ENCODE measurements around the gene TMEM169.
"Not testable (repeated sequence)": the region's sequence is repeated elsewhere in the genome, so short reads cannot be mapped to it uniquely, and the experiment has no call there.

Gene TMEM169

DNA sequence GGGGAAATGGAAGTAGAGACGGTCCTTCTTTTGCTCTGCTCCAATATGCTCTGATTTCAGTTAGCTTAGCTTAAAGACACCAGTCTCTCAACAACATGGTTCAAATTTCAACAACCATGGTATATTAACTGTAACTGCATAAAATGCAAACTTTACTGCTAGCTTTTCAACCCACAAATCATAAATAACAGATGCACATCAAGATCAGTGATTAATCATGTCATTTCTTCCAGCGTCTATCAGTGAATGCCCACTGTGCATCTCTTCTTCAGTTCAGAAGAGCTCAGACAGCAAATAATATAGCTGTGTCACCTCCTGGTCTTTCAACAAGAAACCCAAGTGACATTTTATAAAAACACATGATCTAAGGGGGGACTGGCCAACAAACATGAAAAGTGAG, 12.7 kb upstream of the TMEM169 start:
- no peak for DNase-seq (ENCODE audit: low read depth, low spot score)
- H3K4me3 ChIP-seq (ENCODE audit: low read length), result no peak overlapping the region

GRCh38 chr2:216070195-216070594, 11.5 kb upstream of the TMEM169 start:
- DNase-seq (ENCODE audit: low read depth, low spot score), result no peak
- no peak overlapping the region for H3K4me3 ChIP-seq (ENCODE audit: low read length)

- DNase-seq (ENCODE audit: low read depth, low spot score), result no peak
- no peak overlapping the region for H3K4me3 ChIP-seq (ENCODE audit: low read length)
Observed at GRCh38 chr2:216071111-216071851, 10.4 kb upstream of the TMEM169 start.

GRCh38 chr2:216072473-216072872, 9.2 kb upstream of the TMEM169 start:
- DNase-seq (ENCODE audit: low read depth, low spot score), result no peak
- no peak overlapping the region for H3K4me3 ChIP-seq (ENCODE audit: low read length)

GRCh38 chr2:216073773-216074172, 7.9 kb upstream of the TMEM169 start:
- no peak for DNase-seq (ENCODE audit: low read depth, low spot score)
- H3K4me3 ChIP-seq (ENCODE audit: low read length), result no peak overlapping the region

GRCh38 chr2:216074380-216074779, 7.3 kb upstream of the TMEM169 start:
- DNase-seq (ENCODE audit: low read depth, low spot score), result no peak
- no peak overlapping the region for H3K4me3 ChIP-seq (ENCODE audit: low read length)

DNA sequence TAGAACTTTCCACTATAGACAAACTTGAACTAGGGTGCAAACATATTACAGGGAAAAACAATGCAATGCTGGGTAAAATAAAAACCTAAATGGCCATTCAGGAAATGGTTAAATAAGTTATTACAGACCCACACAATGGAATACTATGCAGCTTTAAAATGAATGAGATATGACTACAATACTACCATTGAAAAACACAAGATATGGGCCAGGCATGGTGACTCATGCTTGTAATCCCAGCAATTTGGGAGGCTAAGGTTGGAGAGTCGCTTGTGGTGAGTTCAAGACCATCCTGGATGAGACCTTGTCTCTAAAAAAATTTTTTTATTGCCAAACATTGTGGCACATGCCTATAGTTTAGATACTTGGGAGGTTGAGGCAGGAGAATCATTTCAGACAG, 6.9 kb upstream of the TMEM169 start:
- DNase-seq (ENCODE audit: low read depth, low spot score), result no peak
- H3K4me3 ChIP-seq (ENCODE audit: low read length), result no peak overlapping the region

DNA sequence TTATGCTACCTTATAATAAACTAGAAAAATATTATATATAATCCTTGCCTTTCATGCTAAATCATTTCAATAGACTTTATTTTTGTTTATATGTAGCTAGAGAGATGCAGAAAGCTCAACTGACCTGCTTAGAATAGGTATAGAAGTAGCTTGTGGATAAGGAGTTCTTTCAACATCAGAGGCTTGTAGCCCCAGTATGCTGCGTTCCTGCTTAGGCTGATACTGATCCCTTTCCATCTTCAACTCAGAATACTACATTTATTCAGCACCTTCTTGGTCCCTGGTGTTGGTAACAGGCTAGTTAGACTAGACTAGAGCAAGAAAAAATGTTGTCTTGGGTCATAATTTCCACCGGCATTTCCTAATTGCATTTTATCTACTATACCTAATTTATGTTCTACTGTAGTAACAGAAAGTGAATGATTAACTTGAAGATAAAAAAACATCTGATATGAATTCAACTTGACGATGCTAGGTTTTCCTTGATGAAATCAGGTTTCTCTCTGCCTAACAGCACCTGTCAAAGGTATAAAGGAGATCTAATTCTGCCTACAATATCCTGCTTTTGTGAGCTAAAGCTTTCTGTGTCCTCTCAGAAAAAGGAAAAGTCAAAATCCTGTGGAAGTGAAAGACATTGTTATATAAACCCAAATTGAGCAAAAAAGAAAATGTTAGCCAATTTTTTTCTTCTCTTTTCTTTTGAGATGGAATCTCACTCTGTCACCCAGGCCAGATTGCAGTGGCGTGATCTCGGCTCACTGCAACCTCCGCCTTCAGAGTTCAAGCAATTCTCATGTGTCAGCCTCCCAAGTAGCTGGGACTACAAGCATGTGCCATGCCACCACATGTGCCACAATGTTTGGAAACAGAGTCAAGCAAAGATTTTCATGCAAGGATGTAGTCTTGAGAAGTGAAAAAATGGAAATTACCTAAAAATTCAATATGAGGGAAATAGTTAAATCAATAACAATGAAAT, 5.9 kb upstream of the TMEM169 start:
- DNase-seq (ENCODE audit: low read depth, low spot score), result no peak
- no peak overlapping the region for H3K4me3 ChIP-seq (ENCODE audit: low read length)

DNA sequence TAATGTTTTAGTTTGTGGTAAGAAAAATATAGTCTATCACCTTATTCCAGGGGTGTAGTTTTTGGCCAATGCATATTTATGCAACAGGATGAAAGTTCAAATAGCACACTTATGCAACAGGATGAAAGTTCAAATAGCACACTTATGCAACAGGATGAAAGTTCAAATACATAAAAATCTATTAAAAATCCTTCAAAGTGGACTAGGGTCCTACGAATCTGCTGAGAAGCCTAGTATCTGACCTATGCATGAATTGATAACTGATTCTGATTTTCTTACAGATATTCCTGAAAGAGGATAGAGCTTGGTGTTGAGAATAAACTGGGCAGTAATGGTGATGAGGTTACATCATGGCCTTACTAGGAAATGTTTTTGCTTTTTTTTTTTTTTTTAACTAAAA, 2.9 kb upstream of the TMEM169 start:
- H3K4me3 ChIP-seq (ENCODE audit: low read length), result no peak overlapping the region
- DNase-seq (ENCODE audit: low read depth, low spot score), result no peak

DNA sequence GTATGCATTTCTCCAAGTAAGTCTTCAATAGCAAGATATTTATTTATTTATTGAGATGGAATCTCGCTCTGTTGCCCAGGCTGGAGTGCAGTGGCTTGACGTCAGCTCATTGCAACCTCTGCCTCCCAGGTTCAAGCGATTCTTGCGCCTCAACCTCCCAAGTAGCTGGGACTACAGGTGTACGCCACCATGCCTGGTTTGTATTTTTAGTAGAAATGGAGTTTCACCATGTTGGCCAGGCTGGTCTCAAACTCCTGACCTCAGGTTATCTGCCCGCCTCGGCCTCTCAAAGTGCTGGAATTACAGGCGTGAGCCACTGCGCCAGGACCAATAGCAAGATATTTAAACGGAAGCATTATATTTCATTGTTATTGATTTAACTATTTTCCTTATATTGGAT, 1.7 kb upstream of the TMEM169 start:
- not testable (repeated sequence) for DNase-seq (ENCODE audit: low read depth, low spot score); H3K4me3 ChIP-seq (ENCODE audit: low read length)

DNA sequence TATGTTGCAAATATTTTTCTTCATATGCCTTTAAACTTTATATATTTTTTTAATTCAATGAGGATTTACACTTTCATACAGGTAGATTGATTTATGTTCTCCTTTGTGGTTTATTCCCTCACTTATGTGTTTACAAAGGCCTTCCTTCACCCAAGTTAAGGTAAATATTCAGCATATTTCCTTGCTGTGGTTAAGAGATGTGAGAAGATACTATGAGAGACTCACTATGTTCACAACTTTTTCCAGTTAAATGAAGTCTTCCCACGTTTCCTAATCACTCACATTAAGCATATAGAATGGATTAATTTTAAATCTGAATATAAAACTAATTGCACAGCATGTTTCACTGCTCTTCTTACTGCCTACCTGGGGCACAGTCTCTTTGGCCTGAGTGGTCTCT, 707 bp upstream of the TMEM169 start:
- peak overlapping the region; percentile 63 for H3K4me3 ChIP-seq (ENCODE audit: low read length)
- no peak for DNase-seq (ENCODE audit: low read depth, low spot score)

- no peak for DNase-seq (ENCODE audit: low read depth, low spot score)
Observed at GRCh38 chr2:216082117-216082711, 495 bp downstream of the TMEM169 start.

DNA sequence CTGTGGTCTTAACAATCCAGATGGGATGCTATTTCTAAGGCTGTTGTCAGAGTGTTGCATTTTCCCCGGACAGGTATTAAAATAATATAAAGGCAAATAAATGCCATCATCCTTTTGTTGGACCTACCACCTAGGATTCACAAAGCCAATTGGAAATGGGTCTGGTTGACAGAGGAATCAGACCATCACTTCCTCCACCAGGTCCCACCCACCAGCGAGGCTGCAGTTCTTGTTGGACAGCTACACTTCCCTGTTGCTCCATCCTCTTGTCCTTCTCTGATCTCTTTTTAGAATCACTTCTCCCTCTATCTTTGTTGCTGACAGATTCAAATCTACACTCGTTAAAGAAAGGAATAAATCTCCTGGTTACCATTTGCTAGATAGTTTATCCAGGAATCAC, 1.1 kb downstream of the TMEM169 start:
- DNase-seq (ENCODE audit: low read depth, low spot score), result no peak
- no peak overlapping the region for H3K4me3 ChIP-seq (ENCODE audit: low read length)

More at GRCh38 chr2:216082117-216082711, 495 bp downstream of the TMEM169 start:
- peak overlapping the region; percentile 63 for H3K4me3 ChIP-seq (ENCODE audit: low read length)

- peak; percentile 47 for DNase-seq (ENCODE audit: low read depth, low spot score)
- no peak overlapping the region for H3K4me3 ChIP-seq (ENCODE audit: low read length)
Observed at GRCh38 chr2:216083464-216084281, 2.0 kb downstream of the TMEM169 start.

DNA sequence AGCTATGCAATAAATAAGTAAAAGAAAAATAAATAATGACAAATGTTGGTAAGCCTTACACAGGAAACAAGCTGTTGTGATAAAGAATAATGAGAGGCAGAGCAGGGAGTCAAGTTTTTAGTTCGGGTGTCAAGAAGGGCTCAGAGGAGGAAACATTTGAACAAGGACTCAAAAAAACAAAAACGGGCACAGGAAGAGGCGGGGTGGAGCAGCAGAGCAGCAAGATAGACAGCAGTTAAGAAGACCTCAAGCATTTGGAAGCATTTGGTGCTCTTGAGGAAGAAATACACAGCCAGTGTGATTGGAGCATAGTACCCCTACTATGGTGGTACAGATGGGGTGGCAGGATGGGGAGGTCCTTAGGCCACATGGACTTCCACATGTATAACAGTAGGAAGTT, 2.8 kb downstream of the TMEM169 start:
- H3K4me3 ChIP-seq (ENCODE audit: low read length), result no peak overlapping the region; the same call in 1 of the 2 replicates
- peak; percentile 67 for DNase-seq (ENCODE audit: low read depth, low spot score)

DNA sequence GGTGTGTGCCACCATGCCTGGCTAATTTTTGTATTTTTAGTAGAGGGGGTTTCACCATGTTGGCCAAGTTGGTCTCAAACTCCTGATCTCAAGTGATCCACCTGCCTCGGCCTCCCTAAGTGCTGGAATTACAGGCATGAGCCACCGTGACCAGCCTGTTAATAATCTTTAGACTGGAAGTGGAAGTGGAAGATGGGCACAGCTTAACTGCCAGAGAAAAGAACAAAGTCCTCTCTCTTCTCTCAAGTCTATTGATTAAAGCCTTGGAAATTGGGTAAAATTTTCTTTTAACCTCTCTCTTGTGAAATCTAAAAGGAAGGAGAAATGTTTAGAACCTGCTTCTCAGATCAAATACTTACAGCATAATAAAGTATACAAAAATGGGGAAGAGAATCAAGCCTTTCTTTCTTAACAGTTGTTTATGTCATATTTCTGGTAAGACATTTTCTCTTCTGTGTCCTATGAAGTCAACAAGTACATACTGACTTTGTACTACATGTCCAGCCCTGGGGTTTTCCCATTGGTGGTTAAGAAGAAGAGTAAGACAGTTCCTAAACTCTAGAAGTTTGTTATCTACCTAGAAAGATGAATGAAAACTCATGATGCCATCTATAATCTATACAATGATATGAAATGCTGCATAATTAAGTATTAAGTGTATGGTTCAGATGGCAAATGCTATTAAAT, 4.6 kb downstream of the TMEM169 start:
- H3K4me3 ChIP-seq (ENCODE audit: low read length), result no peak overlapping the region
- DNase-seq (ENCODE audit: low read depth, low spot score), result no peak

- DNase-seq (ENCODE audit: low read depth, low spot score), result no peak
- H3K4me3 ChIP-seq (ENCODE audit: low read length), result no peak overlapping the region
Observed at GRCh38 chr2:216090369-216090786, 8.7 kb downstream of the TMEM169 start.

DNA sequence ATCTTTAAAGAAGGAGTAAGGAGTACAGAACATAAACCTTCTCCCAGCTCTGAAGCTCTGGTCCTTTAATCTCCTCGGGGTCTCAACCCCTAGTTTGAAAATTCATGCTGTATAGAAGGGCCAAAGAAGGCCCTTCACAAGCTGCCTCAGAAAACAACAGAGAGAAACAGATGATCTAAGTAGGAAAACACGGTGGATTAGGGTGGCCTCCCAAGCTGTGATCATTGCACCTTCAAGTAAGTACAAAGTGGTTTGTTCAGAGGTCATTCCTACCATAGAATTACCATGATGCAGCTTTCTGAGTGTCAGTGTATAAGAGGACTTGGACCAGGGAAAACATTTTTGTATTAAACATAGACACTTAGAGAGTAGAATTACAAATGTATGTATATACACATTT, 10.9 kb downstream of the TMEM169 start:
- H3K4me3 ChIP-seq (ENCODE audit: low read length), result no peak overlapping the region
- no peak for DNase-seq (ENCODE audit: low read depth, low spot score)
